ENCODE data around the gene ABCG1. TPM values are rescaled to one million over a fixed set of nuclear protein-coding genes. Genes with fewer than 3 reads are reported as not detected.

ABCG1 gene
- total RNA-seq, 3 donors from 2014 or later, result 10.6 to 26.2 (median 23.7) TPM

- Histone ChIP-seq H3K36me3 (no peaks in the 10 kb centered on the region), H3K9me3 (peaks cover 0 to 3% of the 10 kb centered on the region in 2 donors), H3K27ac (no peak overlapping the region), H3K4me1 (no peaks in the 10 kb centered on the region), H3K27me3 (no peaks in the 10 kb centered on the region), H3K4me3 (no peak overlapping the region)
- intact Hi-C loops (cut with DNase I; ENCODE audit: low total_unique reads), result no loop called here
- DNase-seq (ENCODE audit: low spot score in 2 of 2), result no peak
- no peak for TF ChIP-seq CTCF (IDR thresholded peaks at IDR 0.05)
- no peak for TF ChIP-seq POLR2AphosphoS5 (IDR thresholded peaks at IDR 0.05)
- no peak for TF ChIP-seq POLR2A (IDR thresholded peaks at IDR 0.05)
These were observed 58.7 kb downstream of the ABCG1 start for GRCh38 chr21:42277593-42277992.

- Histone ChIP-seq H3K27ac (no peak overlapping the region), H3K36me3 (no peaks in the 10 kb centered on the region)
- DNase-seq (ENCODE audit: low spot score in 2 of 2), result no peak
These were observed 59.7 kb downstream of the ABCG1 start for GRCh38 chr21:42278451-42279149.

GRCh38 chr21:42279341-42279871 is 60.5 kb downstream of the ABCG1 start:
- H3K27ac ChIP-seq, result no peak overlapping the region
- no peak overlapping the region for H3K4me3 ChIP-seq
- H3K36me3 ChIP-seq, result no peaks in the 10 kb centered on the region
- H3K27me3 ChIP-seq, result no peaks in the 10 kb centered on the region
- H3K9me3 ChIP-seq, result peaks cover 0 to 3% of the 10 kb centered on the region in 2 donors
- H3K4me1 ChIP-seq, result no peaks in the 10 kb centered on the region
- no peak for DNase-seq (ENCODE audit: low spot score in 2 of 2)
- no peak for TF ChIP-seq CTCF (IDR thresholded peaks at IDR 0.05)
- intact Hi-C loops (cut with DNase I; ENCODE audit: low total_unique reads), result no loop called here

More at GRCh38 chr21:42278451-42279149, 59.7 kb downstream of the ABCG1 start:
- TF ChIP-seq POLR2A (IDR thresholded peaks at IDR 0.05), result no peak
- no peak for TF ChIP-seq POLR2AphosphoS5 (IDR thresholded peaks at IDR 0.05)
- TF ChIP-seq CTCF (IDR thresholded peaks at IDR 0.05), result no peak
- intact Hi-C loops (cut with DNase I; ENCODE audit: low total_unique reads), result no loop called here
- no peak overlapping the region for H3K4me3 ChIP-seq
- peaks cover 0 to 3% of the 10 kb centered on the region in 2 donors for H3K9me3 ChIP-seq
- no peaks in the 10 kb centered on the region for H3K27me3 ChIP-seq
- no peaks in the 10 kb centered on the region for H3K4me1 ChIP-seq

GRCh38 chr21:42279888-42280287 is 60.9 kb downstream of the ABCG1 start:
- DNase-seq (ENCODE audit: low spot score in 2 of 2), result no peak
- TF ChIP-seq POLR2A (IDR thresholded peaks at IDR 0.05) (no peak), POLR2AphosphoS5 (IDR thresholded peaks at IDR 0.05) (no peak), CTCF (IDR thresholded peaks at IDR 0.05) (no peak)
- Histone ChIP-seq H3K27ac (no peak overlapping the region), H3K4me3 (no peak overlapping the region), H3K36me3 (no peaks in the 10 kb centered on the region), H3K27me3 (no peaks in the 10 kb centered on the region), H3K9me3 (peaks cover 0 to 3% of the 10 kb centered on the region in 2 donors), H3K4me1 (no peaks in the 10 kb centered on the region)
- intact Hi-C loops (cut with DNase I; ENCODE audit: low total_unique reads), result no loop called here

- Histone ChIP-seq H3K36me3 (no peaks in the 10 kb centered on the region), H3K27ac (no peak overlapping the region), H3K27me3 (no peaks in the 10 kb centered on the region), H3K4me3 (no peak overlapping the region), H3K4me1 (no peaks in the 10 kb centered on the region), H3K9me3 (peaks cover 0 to 3% of the 10 kb centered on the region in 2 donors)
- DNase-seq (ENCODE audit: low spot score in 2 of 2), result no peak
- intact Hi-C loops (cut with DNase I; ENCODE audit: low total_unique reads), result no loop called here
- TF ChIP-seq POLR2A (IDR thresholded peaks at IDR 0.05) (no peak), CTCF (IDR thresholded peaks at IDR 0.05) (no peak), POLR2AphosphoS5 (IDR thresholded peaks at IDR 0.05) (no peak)
These were observed 61.6 kb downstream of the ABCG1 start for GRCh38 chr21:42280356-42281180.
